ENCODE data around the gene F2R.

GRCh38 chr5:76673125-76673524 lies 42.8 kb upstream of the F2R start:
- TF ChIP-seq CTCF (conservative IDR thresholded peaks at IDR 0.05) (no peak), ZFX (IDR thresholded peaks at IDR 0.05) (no peak)

Data from C4-2B (cell line).